H9 (cell line): ENCODE results near the gene GSTT2. TPM values are rescaled to one million over a fixed set of nuclear protein-coding genes. Genes with fewer than 3 reads are reported as not detected.
"Not testable (repeated sequence)": the region's sequence is repeated elsewhere in the genome, so short reads cannot be mapped to it uniquely, and the experiment has no call there.

ENCODE experiments used
- DNase-seq: peaks from one replicate; pipeline ENCODE4 v3.0.0-alpha.2; 2017
- H2AFZ ChIP-seq: one replicate; pipeline ENCODE4 v1.6.1; 2013; ENCODE audit warnings: mild to moderate bottlenecking, low read length, control low read depth, moderate library complexity
- H2AK5ac ChIP-seq: 2 replicates; pipeline ENCODE4 v1.6.1; 2013; ENCODE audit warnings: low read length, control low read depth, mixed read lengths; ENCODE audit not compliant: insufficient read length
- H2BK120ac ChIP-seq: one replicate; pipeline ENCODE4 v1.6.1; 2013; ENCODE audit warnings: low read depth, mild to moderate bottlenecking, low read length, control low read depth, inconsistent platforms; ENCODE audit not compliant: poor library complexity, severe bottlenecking
- H2BK12ac ChIP-seq: 2 replicates; pipeline ENCODE4 v1.6.1; 2013; ENCODE audit warnings: low read length, control low read depth, mixed read lengths, low read depth; ENCODE audit not compliant: insufficient read length
- H2BK15ac ChIP-seq: 2 replicates; pipeline ENCODE4 v1.6.1; 2013; ENCODE audit warnings: low read depth, low read length, control low read depth
- H2BK20ac ChIP-seq: one replicate; pipeline ENCODE4 v1.6.1; 2013; ENCODE audit warnings: low read depth, mild to moderate bottlenecking, low read length, control low read depth, inconsistent platforms; ENCODE audit not compliant: poor library complexity, severe bottlenecking
- H2BK5ac ChIP-seq: 2 replicates; pipeline ENCODE4 v1.6.1; 2013; ENCODE audit warnings: low read length, control low read depth, mixed read lengths; ENCODE audit not compliant: insufficient read length
- H3K14ac ChIP-seq: 2 replicates; pipeline ENCODE4 v1.6.1; 2013; ENCODE audit warnings: low read length, control low read depth; ENCODE audit not compliant: insufficient read depth
- H3K18ac ChIP-seq: 2 replicates; pipeline ENCODE4 v1.6.1; 2013; ENCODE audit warnings: low read depth, mild to moderate bottlenecking, mixed read lengths, low read length, control low read depth; ENCODE audit not compliant: insufficient read length
- H3K23ac ChIP-seq: 2 replicates; pipeline ENCODE4 v1.6.1; 2013; ENCODE audit warnings: low read length, control low read depth, mixed read lengths, low read depth; ENCODE audit not compliant: insufficient read length
- H3K23me2 ChIP-seq: 2 replicates; pipeline ENCODE4 v1.6.1; 2013; ENCODE audit warnings: low read depth, mild to moderate bottlenecking, mixed read lengths, low read length, control low read depth; ENCODE audit not compliant: insufficient read length, poor library complexity, severe bottlenecking
- H3K27ac ChIP-seq: 2 replicates; pipeline ENCODE4 v1.5.1; 2013; ENCODE audit warnings: low read length, control low read depth, mixed read lengths, low read depth; ENCODE audit not compliant: insufficient read length
- H3K27me3 ChIP-seq: 2 replicates; pipeline ENCODE4 v1.6.1; 2013; ENCODE audit warnings: low read length, control low read depth, inconsistent platforms; ENCODE audit not compliant: insufficient read depth
- H3K4ac ChIP-seq: 2 replicates; pipeline ENCODE4 v1.6.1; 2013; ENCODE audit warnings: low read depth, mild to moderate bottlenecking, control low read depth, inconsistent platforms, low read length, moderate library complexity
- H3K4me1 ChIP-seq: 2 replicates; pipeline ENCODE4 v1.6.1; 2013; ENCODE audit warnings: low read length, control low read depth, inconsistent platforms; ENCODE audit not compliant: insufficient read depth
- H3K4me2 ChIP-seq: 2 replicates; pipeline ENCODE4 v1.6.1; 2013; ENCODE audit warnings: low read length, control low read depth, mixed read lengths; ENCODE audit not compliant: insufficient read length, insufficient read depth
- H3K56ac ChIP-seq: 2 replicates; pipeline ENCODE4 v1.6.1; 2013; ENCODE audit warnings: low read depth, mild to moderate bottlenecking, mixed read lengths, low read length, control low read depth; ENCODE audit not compliant: insufficient read length
- H3K79me1 ChIP-seq: 2 replicates; pipeline ENCODE4 v1.6.1; 2013; ENCODE audit warnings: low read depth, mild to moderate bottlenecking, moderate library complexity, low read length, control low read depth, inconsistent platforms; ENCODE audit not compliant: insufficient read depth, poor library complexity, severe bottlenecking
- H3K79me2 ChIP-seq: 2 replicates; pipeline ENCODE4 v1.6.1; 2013; ENCODE audit warnings: low read length, control low read depth, inconsistent platforms; ENCODE audit not compliant: insufficient read depth
- H3K9ac ChIP-seq: 2 replicates; pipeline ENCODE4 v1.6.1; 2013; ENCODE audit warnings: low read length, control low read depth, mixed read lengths; ENCODE audit not compliant: insufficient read length; ENCODE audit errors: extremely low read depth
- H3K9me3 ChIP-seq: one replicate; pipeline ENCODE4 v1.6.1; 2013; ENCODE audit warnings: low read depth, low read length, inconsistent platforms; ENCODE audit not compliant: control insufficient read depth
- H3T11ph ChIP-seq: one replicate; pipeline ENCODE4 v1.6.1; 2013; ENCODE audit warnings: mild to moderate bottlenecking, low read length, control low read depth, inconsistent platforms
- H4K20me1 ChIP-seq: one replicate; pipeline ENCODE4 v1.6.1; 2013; ENCODE audit not compliant: control insufficient read depth, insufficient read length, insufficient read depth
- H4K5ac ChIP-seq: 2 replicates; pipeline ENCODE4 v1.6.1; 2013; ENCODE audit warnings: low read depth, mild to moderate bottlenecking, mixed read lengths, low read length, control low read depth; ENCODE audit not compliant: insufficient read length
- H4K8ac ChIP-seq: replicated peaks from 2 replicates; pipeline ENCODE4 v1.6.1; 2013; ENCODE audit warnings: low read length, control low read depth, mixed read lengths, low read depth; ENCODE audit not compliant: insufficient read length
- H4K91ac ChIP-seq: 2 replicates; pipeline ENCODE4 v1.6.1; 2013; ENCODE audit warnings: low read depth, mild to moderate bottlenecking, moderate library complexity, mixed read lengths, low read length, control low read depth; ENCODE audit not compliant: insufficient read length
- H3K27ac Mint-ChIP-seq, 3 experiments: 2 replicates in 2 of 3; 3 replicates in 1 of 3; pipeline ENCODE4 v1.8.0; 2020 to 2021; ENCODE audit warnings: mixed read lengths in 3 of 3, mild to moderate bottlenecking in 1 of 3, moderate library complexity in 1 of 3
- H3K27me3 Mint-ChIP-seq: 2 replicates; pipeline ENCODE4 v1.8.0; 2021; ENCODE audit warnings: low read depth, mild to moderate bottlenecking, moderate library complexity, mixed read lengths
- H3K36me3 Mint-ChIP-seq, 3 experiments: 2 replicates in 2 of 3; 3 replicates in 1 of 3; pipeline ENCODE4 v1.8.0; 2020 to 2021; ENCODE audit warnings: low read depth in 3 of 3, mixed read lengths in 3 of 3; ENCODE audit not compliant: insufficient read depth in 1 of 3
- H3K4me1 Mint-ChIP-seq, 2 experiments: 2 replicates each; pipeline ENCODE4 v1.8.0; 2020; ENCODE audit warnings: mixed read lengths in 2 of 2
- H3K4me3 Mint-ChIP-seq, 2 experiments: 2 replicates in 1 of 2; 3 replicates in 1 of 2; pipeline ENCODE4 v1.8.0; 2020 to 2021; ENCODE audit warnings: mild to moderate bottlenecking in 2 of 2, mixed read lengths in 2 of 2, moderate library complexity in 1 of 2
- H3K9me3 Mint-ChIP-seq, 2 experiments: 2 replicates in 1 of 2; 3 replicates in 1 of 2; pipeline ENCODE4 v1.8.0; 2020; ENCODE audit warnings: mild to moderate bottlenecking in 2 of 2, mixed read lengths in 2 of 2, moderate library complexity in 1 of 2
- WGBS: extraction: QIAGEN DNeasy Blood & Tissue Kit; methylation state at CpG from one replicate; pipeline ENCODE4 v1.1.7; 2013; ENCODE audit warnings: missing lambda C conversion rate, low lambda C conversion rate, mixed read lengths; ENCODE audit not compliant: insufficient read length; ENCODE audit errors: extremely low coverage; 5-methylcytosine and 5-hydroxymethylcytosine counted together
- total RNA-seq: library from RNA; stranded (reverse); gene quantifications from 2 replicates; pipeline ENCODE4 v1.2.1, GENCODE V29; 2021

Gene GSTT2
- total RNA-seq, 1 experiment from 2014 or later = 0.22 TPM

- not testable (repeated sequence) for H3K9me3 ChIP-seq, H3K79me2 ChIP-seq, H4K20me1 ChIP-seq, H2AFZ ChIP-seq, H3K9ac ChIP-seq, H3K27me3 Mint-ChIP-seq, H3K23ac ChIP-seq, H3K4ac ChIP-seq, H2BK15ac ChIP-seq, H3K56ac ChIP-seq, H2BK5ac ChIP-seq, H3K18ac ChIP-seq, H3K27me3 ChIP-seq, H2BK120ac ChIP-seq, H3K9me3 Mint-ChIP-seq, H4K8ac ChIP-seq, H3K14ac ChIP-seq, H3K4me2 ChIP-seq, H4K5ac ChIP-seq, H3K36me3 Mint-ChIP-seq, H2BK12ac ChIP-seq, H3K23me2 ChIP-seq, H2AK5ac ChIP-seq, H4K91ac ChIP-seq, H3K79me1 ChIP-seq, H3K4me1 ChIP-seq, H2BK20ac ChIP-seq, H3K27ac ChIP-seq, H3K4me3 Mint-ChIP-seq, H3T11ph ChIP-seq
- Mint-ChIP-seq H3K27ac (peak overlapping the region in 1 of 3 experiments; percentile 87; a peak in 2 of 7 replicates), H3K4me1 (peaks cover 32 to 33% of the 10 kb centered on the region in 2 experiments)
- DNase-seq = peak; percentile 70
- WGBS = no CpG with 5 or more reads among the region's 2 CpGs
Observed at GRCh38 chr22:23951383-23951782, 28.6 kb upstream of the GSTT2 start.

- H3K23ac ChIP-seq, H2BK15ac ChIP-seq, H3T11ph ChIP-seq, H3K4ac ChIP-seq, H4K8ac ChIP-seq, H3K4me3 Mint-ChIP-seq, H2BK12ac ChIP-seq, H3K27me3 Mint-ChIP-seq, H3K4me1 ChIP-seq, H3K14ac ChIP-seq, H2BK5ac ChIP-seq, H3K56ac ChIP-seq, H4K91ac ChIP-seq, H3K36me3 Mint-ChIP-seq, H3K27me3 ChIP-seq, H3K79me1 ChIP-seq, H2AFZ ChIP-seq, H3K9me3 ChIP-seq, H3K4me2 ChIP-seq, H3K79me2 ChIP-seq, H2BK120ac ChIP-seq, H3K23me2 ChIP-seq, H4K20me1 ChIP-seq, H4K5ac ChIP-seq, H2AK5ac ChIP-seq, H3K27ac ChIP-seq, H3K9me3 Mint-ChIP-seq, H3K9ac ChIP-seq, H3K18ac ChIP-seq: not testable (repeated sequence)
- Mint-ChIP-seq H3K27ac (peak overlapping the region in 2 of 3 experiments; percentile 18 to 26; a peak in 2 of 7 replicates), H3K4me1 (peaks cover 33 to 34% of the 10 kb centered on the region in 2 experiments)
- peak overlapping the region; percentile 49 for H2BK20ac ChIP-seq
- no CpG with 5 or more reads among the region's 11 CpGs for WGBS
- DNase-seq = peak; percentile 23
Observed at GRCh38 chr22:23952794-23953405, 27.0 kb upstream of the GSTT2 start.
